B cell (primary cell): Measurements from ENCODE around the gene LRRC26.

Source experiments
- CTCF ChIP-seq: fragments of 200-600 bp; IDR thresholded peaks from one replicate; pipeline ENCODE4 v1.8.0; 2022; ENCODE audit warnings: antibody characterized with exemption, mild to moderate bottlenecking
- EZH2 ChIP-seq: IDR thresholded peaks from 2 replicates; pipeline ENCODE4 v1.6.1; 2012; ENCODE audit warnings: borderline replicate concordance, low read depth, mild to moderate bottlenecking, moderate library complexity, low read length; ENCODE audit not compliant: insufficient read depth, poor library complexity, severe bottlenecking

GRCh38 chr9:137123468-137123837 is 46.4 kb downstream of the LRRC26 start:
- no peak for TF ChIP-seq CTCF
- no peak for TF ChIP-seq EZH2
